IPS DF 19.7 (cell line): Measurements from ENCODE around the gene UVSSA.

Source experiments
- DNase-seq: peaks from one replicate; pipeline ENCODE4 v3.0.0-alpha.2; 2013; ENCODE audit warnings: low read depth, low spot score

The UVSSA gene

GRCh38 chr4:1407657-1408333 is 60.8 kb downstream of the UVSSA start:
- DNase-seq, result no peak

GRCh38 chr4:1408418-1408817 is 61.4 kb downstream of the UVSSA start:
- DNase-seq, result no peak

- DNase-seq, result no peak
These were observed 62.1 kb downstream of the UVSSA start for GRCh38 chr4:1409079-1409478.

- DNase-seq, result no peak
These were observed 62.8 kb downstream of the UVSSA start for GRCh38 chr4:1409491-1410425.

- DNase-seq, result peak; percentile 25
These were observed 63.7 kb downstream of the UVSSA start for GRCh38 chr4:1410491-1411325.

GRCh38 chr4:1411436-1412375 is 64.7 kb downstream of the UVSSA start:
- DNase-seq, result no peak

- no peak for DNase-seq
These were observed 65.6 kb downstream of the UVSSA start for GRCh38 chr4:1412376-1413203.

GRCh38 chr4:1413204-1413663 is 66.2 kb downstream of the UVSSA start:
- DNase-seq, result no peak

- DNase-seq, result no peak
These were observed 66.9 kb downstream of the UVSSA start for GRCh38 chr4:1413687-1414479.

GRCh38 chr4:1414831-1415680 is 68.0 kb downstream of the UVSSA start:
- DNase-seq, result no peak

GRCh38 chr4:1415681-1415981 is 68.6 kb downstream of the UVSSA start:
- DNase-seq, result no peak

GRCh38 chr4:1416051-1416947 is 69.3 kb downstream of the UVSSA start:
- no peak for DNase-seq

GRCh38 chr4:1416948-1417260 is 69.9 kb downstream of the UVSSA start:
- no peak for DNase-seq

- no peak for DNase-seq
These were observed 70.7 kb downstream of the UVSSA start for GRCh38 chr4:1417522-1418390.

- no peak for DNase-seq
These were observed 71.7 kb downstream of the UVSSA start for GRCh38 chr4:1418494-1419285.

- no peak for DNase-seq
These were observed 72.7 kb downstream of the UVSSA start for GRCh38 chr4:1419708-1420107.
